Measurements from ENCODE around the gene RAB24. TPM values are rescaled to one million over a fixed set of nuclear protein-coding genes. Genes with fewer than 3 reads are reported as not detected.
A peak's percentile ranks its signal among the peaks of the same experiment; 100 is the strongest.

RAB24 gene
- total and polyA plus RNA-seq, 2 donors (not counting 1 experiment from before 2014, with no cell fraction given): 25.9 to 34.2 TPM

DNA sequence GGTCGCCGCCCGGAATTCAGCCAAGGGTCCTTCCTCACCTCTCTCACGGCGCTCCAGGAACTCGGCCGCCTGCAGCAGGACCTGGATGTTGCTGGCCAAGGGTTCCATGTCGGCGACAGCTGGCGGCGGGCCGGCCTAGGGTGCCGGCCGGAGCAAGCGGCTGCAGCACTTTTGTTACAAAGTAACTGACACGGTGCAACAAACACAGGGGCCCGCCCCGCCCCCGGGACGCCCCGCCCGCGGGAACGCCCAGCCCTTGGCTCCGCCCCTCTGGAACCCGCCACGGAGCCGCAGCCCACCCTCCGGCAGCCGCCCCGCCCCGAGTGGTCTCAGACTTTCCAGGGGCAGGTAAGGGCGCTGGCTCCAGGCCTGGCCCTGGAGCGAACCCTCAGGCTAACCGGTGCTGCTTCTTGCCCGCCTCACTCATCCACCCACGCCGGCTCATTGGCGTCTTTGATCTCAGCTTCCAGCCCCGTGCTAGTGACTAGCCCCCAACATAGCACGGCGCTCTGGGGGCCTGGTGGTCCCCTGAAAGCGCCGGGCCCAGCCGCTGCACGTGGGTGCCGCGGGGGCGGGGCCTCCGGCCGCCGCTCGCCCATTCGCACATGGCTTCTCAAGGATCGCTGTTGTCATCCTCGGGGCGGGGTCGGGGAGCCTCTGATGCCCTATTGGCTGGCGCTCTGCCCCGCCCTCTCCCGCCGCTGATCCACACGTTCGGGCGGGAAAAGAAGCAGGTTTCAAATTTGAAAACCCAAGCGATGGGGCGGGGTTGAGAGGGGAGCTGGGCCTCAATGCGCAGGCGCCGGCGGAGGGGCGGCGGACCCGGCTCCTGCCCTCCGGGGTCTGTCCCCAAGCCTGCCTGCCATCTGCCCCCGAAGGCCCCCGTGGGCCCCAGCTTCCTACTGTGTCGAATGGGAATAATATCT is 8.5 kb upstream of the RAB24 start, which contains the start of gene MXD3:
TSS of gene MXD3 (minus strand) at position 176 of the 926 bp plus-strand sequence. CDS start at position 108, 68 bp downstream.
- no peaks in the 10 kb centered on the region for H3K9me3 ChIP-seq (ENCODE audit: control insufficient read depth, insufficient read depth, low read depth, low read length)
- peak within 1 kb of the TSS; percentile 57 for H3K9ac ChIP-seq (ENCODE audit: insufficient read depth, low read length)
- peak within 1 kb of the TSS; percentile 81 for H3K27ac ChIP-seq (ENCODE audit: insufficient read depth, low read length)
- peaks cover 21% of the 10 kb centered on the region for H3K79me2 ChIP-seq (ENCODE audit: control insufficient read depth, insufficient read depth, low read length)
- H4K20me1 ChIP-seq (ENCODE audit: control insufficient read depth, extremely low read depth, insufficient read depth, low read length): no peaks in the 10 kb centered on the region
- peak within 1 kb of the TSS; percentile 58 to 70 (median 66) for H3K4me3 ChIP-seq (replicated peaks in 1 of 4; ENCODE audit: control extremely low read depth in 1 of 4, insufficient read depth in 1 of 4, low read depth in 3 of 4, low read length in 4 of 4)
- no peaks in the 10 kb centered on the region for H3K27me3 ChIP-seq (ENCODE audit: control insufficient read depth, insufficient read depth, low read length)
- H3K4me1 ChIP-seq (ENCODE audit: control insufficient read depth, extremely low read depth, insufficient read depth, low read length): peaks cover 14% of the 10 kb centered on the region
- peak; percentile 90 to 91 for DNase-seq (ENCODE audit: low read depth in 2 of 2)
- TF ChIP-seq EZH2 (IDR thresholded peaks at IDR 0.05; ENCODE audit: low read length, missing control alignments): no peak
- TF ChIP-seq CTCF (conservative IDR thresholded peaks at IDR 0.05 in 1 of 2, IDR thresholded peaks at IDR 0.05 in 1 of 2; ENCODE audit: low read depth in 1 of 2, low read length in 2 of 2): no peak
- H3K36me3 ChIP-seq (ENCODE audit: control insufficient read depth, insufficient read depth, low read length): peaks cover 13% of the 10 kb centered on the region
- peak within 1 kb of the TSS; percentile 96 for H3K4me2 ChIP-seq (ENCODE audit: extremely low read depth, insufficient read depth, low read length)
- no peak within 1 kb of the TSS for H2AFZ ChIP-seq (ENCODE audit: low read length)

DNA sequence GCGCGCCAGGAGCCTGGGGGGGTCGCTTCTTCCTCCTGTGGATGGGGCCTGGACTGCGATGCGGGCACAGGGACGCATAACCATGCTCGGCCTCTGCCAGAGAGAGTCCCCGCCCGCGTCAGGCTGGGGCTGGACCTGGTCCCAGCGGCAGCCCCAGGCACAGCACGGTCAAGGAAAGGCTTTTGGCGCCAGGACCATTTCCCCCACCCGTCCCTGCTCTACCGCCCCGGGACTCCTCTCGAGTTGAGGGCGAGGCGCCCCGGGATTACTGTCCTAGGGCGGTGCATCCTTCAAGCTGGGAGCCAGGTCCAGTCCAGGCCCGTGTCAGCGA is 7.8 kb upstream of the RAB24 start:
- Histone ChIP-seq H4K20me1 (ENCODE audit: control insufficient read depth, extremely low read depth, insufficient read depth, low read length) (no peaks in the 10 kb centered on the region), H3K27ac (ENCODE audit: insufficient read depth, low read length) (peak overlapping the region; percentile 78), H3K9me3 (ENCODE audit: control insufficient read depth, insufficient read depth, low read depth, low read length) (no peaks in the 10 kb centered on the region), H3K4me1 (ENCODE audit: control insufficient read depth, extremely low read depth, insufficient read depth, low read length) (peaks cover 14% of the 10 kb centered on the region), H3K27me3 (ENCODE audit: control insufficient read depth, insufficient read depth, low read length) (no peaks in the 10 kb centered on the region), H3K9ac (ENCODE audit: insufficient read depth, low read length) (peak overlapping the region; percentile 46), H3K4me3 (replicated peaks in 1 of 4; ENCODE audit: control extremely low read depth in 1 of 4, insufficient read depth in 1 of 4, low read depth in 3 of 4, low read length in 4 of 4) (peak overlapping the region; percentile 49 to 70 (median 66)), H2AFZ (ENCODE audit: low read length) (no peak overlapping the region), H3K4me2 (ENCODE audit: extremely low read depth, insufficient read depth, low read length) (peak overlapping the region; percentile 96), H3K79me2 (ENCODE audit: control insufficient read depth, insufficient read depth, low read length) (peaks cover 21% of the 10 kb centered on the region), H3K36me3 (ENCODE audit: control insufficient read depth, insufficient read depth, low read length) (peaks cover 15% of the 10 kb centered on the region)
- no peak for TF ChIP-seq CTCF (conservative IDR thresholded peaks at IDR 0.05 in 1 of 2, IDR thresholded peaks at IDR 0.05 in 1 of 2; ENCODE audit: low read depth in 1 of 2, low read length in 2 of 2)
- no peak for TF ChIP-seq EZH2 (IDR thresholded peaks at IDR 0.05; ENCODE audit: low read length, missing control alignments)
- DNase-seq (ENCODE audit: low read depth in 2 of 2): no peak

GRCh38 chr5:177310757-177311391 is 7.4 kb upstream of the RAB24 start:
- peak overlapping the region; percentile 96 for H3K4me2 ChIP-seq (ENCODE audit: extremely low read depth, insufficient read depth, low read length)
- H3K9me3 ChIP-seq (ENCODE audit: control insufficient read depth, insufficient read depth, low read depth, low read length): no peaks in the 10 kb centered on the region
- peak overlapping the region; percentile 20 to 68 (median 42) for H3K4me3 ChIP-seq (replicated peaks in 1 of 4; ENCODE audit: control extremely low read depth in 1 of 4, insufficient read depth in 1 of 4, low read depth in 3 of 4, low read length in 4 of 4)
- peaks cover 14% of the 10 kb centered on the region for H3K4me1 ChIP-seq (ENCODE audit: control insufficient read depth, extremely low read depth, insufficient read depth, low read length)
- no peak for DNase-seq (ENCODE audit: low read depth in 2 of 2)
- H3K27ac ChIP-seq (ENCODE audit: insufficient read depth, low read length): no peak overlapping the region
- H3K27me3 ChIP-seq (ENCODE audit: control insufficient read depth, insufficient read depth, low read length): no peaks in the 10 kb centered on the region
- H3K36me3 ChIP-seq (ENCODE audit: control insufficient read depth, insufficient read depth, low read length): peaks cover 16% of the 10 kb centered on the region
- peaks cover 22% of the 10 kb centered on the region for H3K79me2 ChIP-seq (ENCODE audit: control insufficient read depth, insufficient read depth, low read length)
- TF ChIP-seq EZH2 (IDR thresholded peaks at IDR 0.05; ENCODE audit: low read length, missing control alignments) (no peak), CTCF (conservative IDR thresholded peaks at IDR 0.05 in 1 of 2, IDR thresholded peaks at IDR 0.05 in 1 of 2; ENCODE audit: low read depth in 1 of 2, low read length in 2 of 2) (no peak)
- H2AFZ ChIP-seq (ENCODE audit: low read length): no peak overlapping the region
- H4K20me1 ChIP-seq (ENCODE audit: control insufficient read depth, extremely low read depth, insufficient read depth, low read length): no peaks in the 10 kb centered on the region
- H3K9ac ChIP-seq (ENCODE audit: insufficient read depth, low read length): no peak overlapping the region
